Panc1 (cell line): ENCODE results near the gene MARK3. TPM values are rescaled to one million over a fixed set of nuclear protein-coding genes. Genes with fewer than 3 reads are reported as not detected.

Experiments
- ATAC-seq: fragments of 200-7000 bp; cut with Tn5 transposase; 2 replicates; pipeline ENCODE4 v1.9.1; 2020; ENCODE audit warnings: mild to moderate bottlenecking, moderate library complexity
- BruUV-seq: library from RNA; stranded (reverse); fragments of 400-500 nt; replicated peaks from 2 replicates; lab custom pipeline; 2021; lab: Mats Ljungman, UMichigan
- CTCF ChIA-PET: fragments of 300-600 bp; sonication (Branson Sonifier 250); formaldehyde crosslinking; loops from one replicate; lab custom pipeline; 2022; ENCODE audit warnings: antibody characterized with exemption; lab: Charles Lee
- POLR2A ChIA-PET: fragments of 300-600 bp; sonication (Branson Sonifier 250); formaldehyde crosslinking; loops from one replicate; lab custom pipeline; 2022; ENCODE audit warnings: antibody characterized with exemption; lab: Charles Lee
- DNase-seq: peaks from one replicate; pipeline ENCODE4 v3.0.0-alpha.2; 2010; ENCODE audit warnings: low read depth, low spot score
- H3K27ac ChIP-seq: 2 replicates; pipeline ENCODE4 v1.5.1; 2011; ENCODE audit warnings: mild to moderate bottlenecking, low read length, inconsistent platforms
- H3K27me3 ChIP-seq: fragments of 200-500 bp; sonication (Bioruptor generic); 2 replicates; pipeline ENCODE4 v1.6.0; 2014; ENCODE audit warnings: low read length, inconsistent platforms; ENCODE audit not compliant: control insufficient read depth, insufficient read depth
- H3K36me3 ChIP-seq: fragments of 200-500 bp; sonication (Bioruptor generic); 2 replicates; pipeline ENCODE4 v1.5.1; 2014; ENCODE audit warnings: inconsistent platforms, mild to moderate bottlenecking, low read length, moderate library complexity; ENCODE audit not compliant: control insufficient read depth, insufficient read depth
- H3K4me1 ChIP-seq: 2 replicates; pipeline ENCODE4 v1.5.1; 2011; ENCODE audit warnings: inconsistent platforms, mild to moderate bottlenecking, low read length, moderate library complexity; ENCODE audit not compliant: control insufficient read depth, insufficient read depth
- H3K4me3 ChIP-seq, 2 experiments: 2 replicates each; pipeline ENCODE4 v1.5.1; 2011 to 2012; ENCODE audit warnings: low read depth in 2 of 2, low read length in 2 of 2, mild to moderate bottlenecking in 2 of 2, inconsistent platforms in 1 of 2, moderate library complexity in 1 of 2
- H3K9me3 ChIP-seq: fragments of 200-500 bp; sonication (Bioruptor generic); 2 replicates; pipeline ENCODE4 v1.5.1; 2014; ENCODE audit warnings: low read depth, mild to moderate bottlenecking, inconsistent platforms, low read length, moderate library complexity; ENCODE audit not compliant: control insufficient read depth, insufficient read depth
- POLR2AphosphoS5 ChIP-seq: IDR thresholded peaks from 2 replicates; pipeline ENCODE4 v1.6.1; 2012; ENCODE audit warnings: mild to moderate bottlenecking, low read depth, low read length, moderate library complexity
- SIN3A ChIP-seq: IDR thresholded peaks from 2 replicates; pipeline ENCODE4 v1.6.1; 2012; ENCODE audit warnings: low read depth, mild to moderate bottlenecking, low read length, moderate library complexity, borderline replicate concordance; ENCODE audit not compliant: insufficient read depth
- TCF7L2 ChIP-seq: IDR thresholded peaks from 2 replicates; pipeline ENCODE4 v1.6.1; 2011; ENCODE audit warnings: mild to moderate bottlenecking, low read depth, low read length, inconsistent platforms
- in situ Hi-C: cut with HindIII; loops from 2 replicates; pipeline ENCODE4 v1.10.0; 2016; ENCODE audit warnings: low sequenced_read_pairs, low pct_unique_long_range_greater_than_20kb
- intact Hi-C: fragments of 100-400 bp; cut with micrococcal nuclease; formaldehyde crosslinking; loops from one replicate; pipeline ENCODE4 v1.10.0; 2022; ENCODE audit not compliant: unreplicated experiment
- total RNA-seq: library from RNA; stranded (reverse); gene quantifications from one replicate; pipeline ENCODE4 v1.2.1, GENCODE V29; 2021; ENCODE audit not compliant: unreplicated experiment
- TF ChIP-seq, protein P1 (sequence below): fragments of 450-650 bp; IDR thresholded peaks from 2 replicates; pipeline ENCODE4 v1.5.1; 2017; ENCODE audit warnings: mild to moderate bottlenecking
- TF ChIP-seq, protein P2 (sequence below), 2 experiments: IDR thresholded peaks; 2 replicates each; pipeline ENCODE4 v1.6.1; 2011 to 2012; ENCODE audit warnings: low read depth in 2 of 2, control low read depth in 1 of 2, low read length in 1 of 2, mild to moderate bottlenecking in 1 of 2, moderate library complexity in 1 of 2; ENCODE audit not compliant: insufficient read depth in 1 of 2

Gene MARK3
- total RNA-seq, 1 experiment from 2014 or later = 56.1 TPM

DNA sequence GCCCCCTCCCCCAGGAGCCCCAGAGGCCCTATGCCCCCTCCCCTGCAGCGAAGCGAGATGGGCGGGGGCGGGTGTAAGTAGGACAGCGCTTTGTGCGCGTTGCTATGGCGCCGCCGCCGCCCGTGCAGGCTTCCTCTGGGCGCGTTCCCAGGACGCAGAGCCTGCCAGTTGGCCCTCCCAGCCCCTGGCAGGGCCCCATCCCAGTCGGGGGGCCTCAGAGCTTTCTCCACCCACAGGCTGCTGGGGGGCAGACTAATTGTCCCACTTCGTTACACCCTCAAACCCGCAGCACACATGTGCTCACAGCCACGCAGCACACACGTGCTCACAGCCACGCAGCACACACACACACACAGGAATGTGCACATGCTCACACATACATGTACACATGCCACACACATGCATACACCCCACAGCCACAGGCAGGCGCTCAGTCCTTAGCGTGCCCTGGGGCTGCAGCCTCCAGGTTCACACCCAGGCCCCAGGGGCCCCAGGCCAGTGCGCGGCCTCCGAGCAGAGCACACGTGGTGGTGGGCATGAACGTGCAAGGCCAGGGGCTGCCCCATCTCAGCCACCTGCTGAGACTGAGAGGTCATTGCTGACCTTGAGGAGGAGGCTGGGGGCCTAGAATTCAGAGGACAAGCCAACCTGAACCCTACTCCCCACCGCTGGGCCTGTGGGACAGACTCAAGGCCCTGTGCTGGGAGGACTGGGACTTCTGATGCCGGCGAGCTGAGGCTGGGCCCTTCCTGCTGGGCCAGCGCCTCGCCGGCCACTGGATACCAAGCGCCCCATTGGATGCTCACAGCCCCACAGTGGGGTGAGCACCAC is 159.4 kb downstream of the MARK3 start:
- CTCF ChIA-PET = no interaction called here
- in situ Hi-C loops = no loop called here
- Histone ChIP-seq H3K9me3 (no peaks in the 10 kb centered on the region), H3K36me3 (no peaks in the 10 kb centered on the region), H3K27ac (no peak overlapping the region), H3K27me3 (no peaks in the 10 kb centered on the region), H3K4me3 (no peak overlapping the region), H3K4me1 (peaks cover 42% of the 10 kb centered on the region)
- no TSS peak for BruUV-seq
- TF ChIP-seq, protein P1, sequence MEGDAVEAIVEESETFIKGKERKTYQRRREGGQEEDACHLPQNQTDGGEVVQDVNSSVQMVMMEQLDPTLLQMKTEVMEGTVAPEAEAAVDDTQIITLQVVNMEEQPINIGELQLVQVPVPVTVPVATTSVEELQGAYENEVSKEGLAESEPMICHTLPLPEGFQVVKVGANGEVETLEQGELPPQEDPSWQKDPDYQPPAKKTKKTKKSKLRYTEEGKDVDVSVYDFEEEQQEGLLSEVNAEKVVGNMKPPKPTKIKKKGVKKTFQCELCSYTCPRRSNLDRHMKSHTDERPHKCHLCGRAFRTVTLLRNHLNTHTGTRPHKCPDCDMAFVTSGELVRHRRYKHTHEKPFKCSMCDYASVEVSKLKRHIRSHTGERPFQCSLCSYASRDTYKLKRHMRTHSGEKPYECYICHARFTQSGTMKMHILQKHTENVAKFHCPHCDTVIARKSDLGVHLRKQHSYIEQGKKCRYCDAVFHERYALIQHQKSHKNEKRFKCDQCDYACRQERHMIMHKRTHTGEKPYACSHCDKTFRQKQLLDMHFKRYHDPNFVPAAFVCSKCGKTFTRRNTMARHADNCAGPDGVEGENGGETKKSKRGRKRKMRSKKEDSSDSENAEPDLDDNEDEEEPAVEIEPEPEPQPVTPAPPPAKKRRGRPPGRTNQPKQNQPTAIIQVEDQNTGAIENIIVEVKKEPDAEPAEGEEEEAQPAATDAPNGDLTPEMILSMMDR = no peak
- TF ChIP-seq SIN3A (no peak), POLR2AphosphoS5 (no peak), TCF7L2 (no peak)
- TF ChIP-seq, protein P2, sequence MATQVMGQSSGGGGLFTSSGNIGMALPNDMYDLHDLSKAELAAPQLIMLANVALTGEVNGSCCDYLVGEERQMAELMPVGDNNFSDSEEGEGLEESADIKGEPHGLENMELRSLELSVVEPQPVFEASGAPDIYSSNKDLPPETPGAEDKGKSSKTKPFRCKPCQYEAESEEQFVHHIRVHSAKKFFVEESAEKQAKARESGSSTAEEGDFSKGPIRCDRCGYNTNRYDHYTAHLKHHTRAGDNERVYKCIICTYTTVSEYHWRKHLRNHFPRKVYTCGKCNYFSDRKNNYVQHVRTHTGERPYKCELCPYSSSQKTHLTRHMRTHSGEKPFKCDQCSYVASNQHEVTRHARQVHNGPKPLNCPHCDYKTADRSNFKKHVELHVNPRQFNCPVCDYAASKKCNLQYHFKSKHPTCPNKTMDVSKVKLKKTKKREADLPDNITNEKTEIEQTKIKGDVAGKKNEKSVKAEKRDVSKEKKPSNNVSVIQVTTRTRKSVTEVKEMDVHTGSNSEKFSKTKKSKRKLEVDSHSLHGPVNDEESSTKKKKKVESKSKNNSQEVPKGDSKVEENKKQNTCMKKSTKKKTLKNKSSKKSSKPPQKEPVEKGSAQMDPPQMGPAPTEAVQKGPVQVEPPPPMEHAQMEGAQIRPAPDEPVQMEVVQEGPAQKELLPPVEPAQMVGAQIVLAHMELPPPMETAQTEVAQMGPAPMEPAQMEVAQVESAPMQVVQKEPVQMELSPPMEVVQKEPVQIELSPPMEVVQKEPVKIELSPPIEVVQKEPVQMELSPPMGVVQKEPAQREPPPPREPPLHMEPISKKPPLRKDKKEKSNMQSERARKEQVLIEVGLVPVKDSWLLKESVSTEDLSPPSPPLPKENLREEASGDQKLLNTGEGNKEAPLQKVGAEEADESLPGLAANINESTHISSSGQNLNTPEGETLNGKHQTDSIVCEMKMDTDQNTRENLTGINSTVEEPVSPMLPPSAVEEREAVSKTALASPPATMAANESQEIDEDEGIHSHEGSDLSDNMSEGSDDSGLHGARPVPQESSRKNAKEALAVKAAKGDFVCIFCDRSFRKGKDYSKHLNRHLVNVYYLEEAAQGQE (IDR thresholded peaks at IDR 0.05; ENCODE audit: insufficient read depth in 1 of 2, low read depth in 2 of 2, low read length in 1 of 2) = no peak
- DNase-seq = no peak
- intact Hi-C loops = no loop called here
- ATAC-seq = no peak
- POLR2A ChIA-PET = no interaction called here

DNA sequence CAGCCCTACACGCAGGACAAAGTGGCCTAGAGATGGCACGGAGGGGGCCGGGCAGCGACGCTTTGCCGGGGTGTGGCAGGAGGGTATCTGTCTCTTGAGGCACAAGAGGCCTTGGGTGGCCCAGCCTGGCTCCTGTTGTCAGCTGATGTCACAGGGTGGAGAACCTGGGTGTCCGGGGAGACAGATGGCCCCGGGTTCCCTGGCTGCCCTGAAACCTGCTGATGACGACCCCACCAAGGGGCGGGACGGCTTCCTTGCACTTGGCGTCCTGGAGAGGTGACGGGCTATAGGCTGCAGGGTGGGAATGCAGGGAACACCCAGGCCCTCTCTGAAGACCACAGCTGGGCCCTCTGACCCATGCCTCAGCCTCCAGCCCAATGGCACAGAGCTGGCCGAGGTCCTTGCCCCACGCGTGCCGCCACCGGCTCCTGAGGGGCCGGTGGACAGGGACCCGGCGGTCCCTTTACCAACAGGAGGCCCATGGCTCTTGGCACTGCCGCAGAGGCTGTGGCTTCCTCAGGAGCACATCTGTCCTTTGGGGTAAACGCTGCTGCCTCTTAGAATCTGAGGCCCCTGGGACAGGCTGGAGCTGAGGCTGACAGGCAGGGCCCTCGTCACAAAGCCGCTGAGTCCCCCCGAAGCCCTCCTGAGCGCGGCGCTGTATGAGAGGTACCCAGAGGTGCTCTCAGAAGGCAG is 160.2 kb downstream of the MARK3 start:
- no peak for TF ChIP-seq SIN3A
- TF ChIP-seq, protein P1 = no peak
- TF ChIP-seq, protein P2 (IDR thresholded peaks at IDR 0.05; ENCODE audit: insufficient read depth in 1 of 2, low read depth in 2 of 2, low read length in 1 of 2) = no peak
- TF ChIP-seq POLR2AphosphoS5 = no peak
- no peak for TF ChIP-seq TCF7L2
- Histone ChIP-seq H3K36me3 (no peaks in the 10 kb centered on the region), H3K9me3 (no peaks in the 10 kb centered on the region), H3K4me3 (no peak overlapping the region), H3K4me1 (peaks cover 45% of the 10 kb centered on the region), H3K27ac (no peak overlapping the region), H3K27me3 (no peaks in the 10 kb centered on the region)
- intact Hi-C loops (no loop called here), in situ Hi-C loops (no loop called here)
- ATAC-seq (no peak), DNase-seq (no peak)
- POLR2A ChIA-PET = no interaction called here
- BruUV-seq = no TSS peak
- CTCF ChIA-PET = interaction anchor here (2.7 kb wide), 1 partner anchor 26 kb away, joined by 13 read pairs; no protein-coding TSS in a partner anchor
